Activated CD8-positive, alpha-beta memory T cell treated with anti-CD3 and anti-CD28 coated beads for 36 hours (primary cell): ENCODE data around the gene ARPC2. TPM values are rescaled to one million over a fixed set of nuclear protein-coding genes. Genes with fewer than 3 reads are reported as not detected.

ENCODE experiments used
- CTCF ChIA-PET: fragments of 350-600 bp; sonication (Branson Sonifier 250); formaldehyde crosslinking; loops from one replicate; lab custom pipeline; 2021; ENCODE audit warnings: antibody characterized with exemption; lab: Charles Lee
- POLR2A ChIA-PET: fragments of 350-600 bp; sonication (Branson Sonifier 250); formaldehyde crosslinking; loops from one replicate; lab custom pipeline; 2021; ENCODE audit warnings: antibody characterized with exemption; lab: Charles Lee
- total RNA-seq, 2 experiments: library from RNA; stranded (reverse); gene quantifications; one replicate each; pipeline ENCODE4 v1.2.3, GENCODE V29; 2021

ARPC2 gene
- total RNA-seq, 2 experiments from 2014 or later, result 560 to 584 TPM

GRCh38 chr2:218291318-218292047 lies 74.5 kb downstream of the ARPC2 start:
- ChIA-PET POLR2A (interaction anchor here (1.3 kb wide), 1 partner anchor 21 kb away, joined by 5 read pairs; the partner anchor contains the start of genes AAMP and PNKD), CTCF (interaction anchor here (0.6 to 4.2 kb wide), 5 partner anchors 10 to 244 kb away, joined by 3 to 43 read pairs (median 4); partner anchors contain the start of genes AAMP, CTDSP1 and PNKD)

- ChIA-PET CTCF (interaction anchor here (0.6 to 4.2 kb wide), 6 partner anchors 11 to 243 kb away, joined by 3 to 43 read pairs (median 3); partner anchors contain the start of genes AAMP and PNKD), POLR2A (interaction anchor here (0.6 to 1.0 kb wide), 2 partner anchors 13 to 33 kb away, joined by 3 read pairs; no protein-coding TSS in a partner anchor)
Measured at GRCh38 chr2:218292048-218293014, 75.3 kb downstream of the ARPC2 start, which contains the start of gene TMBIM1. TSS of gene TMBIM1 (minus strand) at chr2:218292503. CDS start at chr2:218282141, 10,362 bp downstream.

GRCh38 chr2:218293715-218294429 lies 76.9 kb downstream of the ARPC2 start:
- CTCF ChIA-PET, result interaction anchor here (0.5 to 0.8 kb wide), 7 partner anchors 19 to 339 kb away, joined by 3 to 5 read pairs (median 4); no protein-coding TSS in a partner anchor

GRCh38 chr2:218294430-218295022 lies 77.5 kb downstream of the ARPC2 start:
- ChIA-PET POLR2A (no interaction called here), CTCF (interaction anchor here (1.1 to 1.7 kb wide), 2 partner anchors 21 to 62 kb away, joined by 5 read pairs; partner anchors contain the start of gene CATIP)

More at GRCh38 chr2:218293715-218294429, 76.9 kb downstream of the ARPC2 start:
- POLR2A ChIA-PET, result no interaction called here

GRCh38 chr2:218295029-218295428 lies 78.0 kb downstream of the ARPC2 start:
- CTCF ChIA-PET, result interaction anchor here (0.7 to 1.7 kb wide), 3 partner anchors 21 to 65 kb away, joined by 4 to 5 read pairs (median 5); partner anchors contain the start of gene CATIP
- POLR2A ChIA-PET, result no interaction called here

GRCh38 chr2:218296200-218296599 lies 79.2 kb downstream of the ARPC2 start:
- POLR2A ChIA-PET, result interaction anchor here (0.6 kb wide), 1 partner anchor 70 kb away, joined by 10 read pairs; no protein-coding TSS in a partner anchor
- CTCF ChIA-PET, result interaction anchor here (0.6 to 1.7 kb wide), 2 partner anchors 21 to 60 kb away, joined by 3 to 5 read pairs; partner anchors contain the start of gene CATIP

- ChIA-PET CTCF (no interaction called here), POLR2A (no interaction called here)
Measured at GRCh38 chr2:218296847-218297246, 79.9 kb downstream of the ARPC2 start.

GRCh38 chr2:218298314-218298875 lies 81.4 kb downstream of the ARPC2 start:
- POLR2A ChIA-PET, result interaction anchor here (0.5 to 0.6 kb wide), 2 partner anchors 11 to 928 kb away, joined by 3 read pairs; no protein-coding TSS in a partner anchor
- CTCF ChIA-PET, result interaction anchor here (1.1 to 1.9 kb wide), 4 partner anchors 13 to 58 kb away, joined by 3 to 4 read pairs (median 4); partner anchors contain the start of gene CATIP

GRCh38 chr2:218300141-218300540 lies 83.2 kb downstream of the ARPC2 start:
- CTCF ChIA-PET, result no interaction called here
- POLR2A ChIA-PET, result interaction anchor here (0.7 kb wide), 1 partner anchor 38 kb away, joined by 4 read pairs; no protein-coding TSS in a partner anchor

GRCh38 chr2:218301176-218301819 lies 84.3 kb downstream of the ARPC2 start:
- CTCF ChIA-PET, result interaction anchor here (0.7 to 2.1 kb wide), 14 partner anchors 11 to 165 kb away, joined by 3 to 11 read pairs (median 4); partner anchors contain the start of gene CATIP
- POLR2A ChIA-PET, result no interaction called here

Other genes with a start within 250 kb of the ARPC2 start
- gene TNS1, start 214.2 kb upstream of the ARPC2 start, total RNA-seq, result under 1 TPM; 0.15 to 0.61 TPM
- not detected for gene RUFY4, start 147.9 kb upstream of the ARPC2 start, total RNA-seq
- not detected for gene CXCR2, start 91.2 kb upstream of the ARPC2 start, total RNA-seq
- not detected for gene CXCR1, start 50.2 kb upstream of the ARPC2 start, total RNA-seq
- gene GPBAR1, start 43.8 kb downstream of the ARPC2 start, total RNA-seq, result under 1 TPM; 0.29 to 0.38 TPM
- 10 to 100 TPM; 96.2 to 98.7 TPM for gene AAMP, start 52.9 kb downstream of the ARPC2 start, total RNA-seq
- gene PNKD, start 53.3 kb downstream of the ARPC2 start, total RNA-seq, result 10 to 100 TPM; 22.7 to 24.1 TPM
- gene TMBIM1, start 75.3 kb downstream of the ARPC2 start, total RNA-seq, result 10 to 100 TPM; 82.9 to 86.4 TPM
- gene CATIP, start 139.7 kb downstream of the ARPC2 start, total RNA-seq, result not detected
- gene SLC11A1, start 165.1 kb downstream of the ARPC2 start, total RNA-seq, result under 1 TPM; 0.13 to 0.15 TPM
- gene CTDSP1, start 182.7 kb downstream of the ARPC2 start, total RNA-seq, result 100 to 1,000 TPM; 100 to 104 TPM
- not detected for gene VIL1, start 201.9 kb downstream of the ARPC2 start, total RNA-seq